HG02973 (cell line): Measurements from ENCODE around the gene SPRED3.

ENCODE experiments used
- ATAC-seq: cut with Tn5 transposase; IDR thresholded peaks from one replicate; pipeline ENCODE4 v1.9.1; 2021; ENCODE audit warnings: moderate library complexity; ENCODE audit not compliant: unreplicated experiment

Gene SPRED3

DNA sequence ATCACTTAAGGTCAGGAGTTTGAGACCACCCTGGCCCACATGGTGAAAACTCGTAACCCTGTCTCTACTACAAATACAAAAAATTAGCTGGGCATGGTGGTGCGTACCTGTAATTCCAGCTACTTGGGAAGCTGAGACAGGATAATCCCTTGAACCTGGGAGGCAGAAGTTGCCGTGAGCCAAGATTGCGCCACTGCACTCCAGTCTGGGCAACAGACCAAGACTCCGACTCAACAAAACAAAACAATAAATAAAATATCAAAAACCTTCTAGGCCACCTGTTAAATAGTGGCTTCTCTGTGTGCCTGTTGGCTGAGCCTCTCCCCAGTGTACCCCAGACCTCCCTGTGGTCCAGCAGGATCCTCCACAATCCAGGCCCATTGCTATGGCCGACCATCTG is 17.4 kb upstream of the SPRED3 start:
- ATAC-seq, result no peak

DNA sequence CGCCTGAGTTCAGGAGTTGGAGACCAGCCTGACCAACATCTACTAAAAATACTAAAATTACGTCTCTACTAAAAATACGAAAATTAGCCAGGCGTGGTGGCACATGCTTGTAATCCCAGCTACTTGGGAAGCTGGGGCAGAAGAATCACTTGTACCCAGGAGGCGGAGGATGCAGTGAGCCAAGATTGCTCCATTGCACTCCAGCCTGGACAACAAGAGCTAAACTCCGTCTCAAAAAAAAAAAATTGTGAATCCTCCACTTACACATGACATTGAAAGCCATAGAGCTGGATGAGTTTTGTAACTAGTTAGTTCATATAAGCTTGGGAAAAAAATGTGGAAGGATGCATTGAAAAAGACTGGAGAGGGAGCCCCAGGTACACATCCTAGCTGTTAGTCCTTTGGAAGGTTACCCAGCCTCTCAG is 14.6 kb upstream of the SPRED3 start:
- ATAC-seq, result no peak

DNA sequence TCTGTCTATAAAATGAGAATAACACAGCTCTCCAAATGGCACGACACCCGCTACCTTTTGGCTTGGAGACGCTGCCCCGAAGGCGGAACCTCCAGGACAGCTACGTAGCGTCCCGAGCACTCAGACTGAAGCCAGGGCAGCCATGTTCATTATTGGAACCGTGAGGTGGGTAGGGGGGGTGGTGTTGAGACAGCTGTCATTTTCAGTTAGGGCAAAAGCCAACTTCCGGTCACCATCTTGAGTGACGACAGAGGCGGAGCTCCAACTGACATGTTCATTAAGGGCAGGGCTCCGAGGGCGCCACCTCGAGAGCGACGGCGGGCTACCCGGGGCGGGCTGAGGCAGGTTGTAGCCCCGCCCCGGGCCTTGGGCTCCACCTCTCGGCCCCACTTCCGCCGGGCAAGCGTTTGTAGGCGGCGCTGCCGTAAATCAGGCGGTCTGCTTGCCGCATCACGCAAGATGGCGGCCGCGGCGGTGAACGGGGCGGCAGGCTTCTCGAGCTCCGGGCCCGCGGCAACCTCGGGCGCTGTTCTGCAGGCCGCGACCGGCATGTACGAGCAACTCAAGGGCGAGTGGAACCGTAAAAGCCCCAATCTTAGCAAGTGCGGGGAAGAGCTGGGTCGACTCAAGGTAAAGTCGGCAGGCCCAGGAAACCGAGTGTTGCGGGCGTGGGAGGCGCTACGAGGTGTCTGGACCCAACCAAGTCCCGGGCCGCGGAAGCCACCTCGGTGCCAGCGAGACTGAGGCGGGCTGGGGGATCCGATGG is 14.0 kb upstream of the SPRED3 start, which contains the start of gene PSMD8:
PSMD8 (plus strand) TSS at position 240 of the 766 bp plus-strand sequence; CDS start at position 271, 31 bp downstream.
- ATAC-seq, result peak; percentile 89

DNA sequence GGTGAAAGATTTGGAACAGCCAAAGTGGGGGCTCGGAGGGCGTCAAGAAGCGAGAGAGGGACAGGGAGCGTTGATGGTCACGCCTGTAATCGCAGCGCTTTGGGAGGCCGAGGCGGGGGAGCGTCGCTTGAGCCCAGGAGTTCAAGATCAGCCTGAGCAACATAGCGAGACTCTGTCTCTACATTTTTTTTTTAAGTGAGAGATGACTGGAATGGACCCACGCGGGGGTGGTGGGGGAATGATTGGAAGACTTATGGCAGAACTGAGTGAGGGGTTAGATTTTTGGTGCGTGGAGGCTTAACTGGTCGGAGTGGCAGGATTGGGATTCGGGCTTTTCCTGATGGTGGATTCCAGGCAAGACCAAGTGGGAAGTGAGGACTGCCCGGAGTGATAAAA is 13.4 kb upstream of the SPRED3 start:
- no peak for ATAC-seq

DNA sequence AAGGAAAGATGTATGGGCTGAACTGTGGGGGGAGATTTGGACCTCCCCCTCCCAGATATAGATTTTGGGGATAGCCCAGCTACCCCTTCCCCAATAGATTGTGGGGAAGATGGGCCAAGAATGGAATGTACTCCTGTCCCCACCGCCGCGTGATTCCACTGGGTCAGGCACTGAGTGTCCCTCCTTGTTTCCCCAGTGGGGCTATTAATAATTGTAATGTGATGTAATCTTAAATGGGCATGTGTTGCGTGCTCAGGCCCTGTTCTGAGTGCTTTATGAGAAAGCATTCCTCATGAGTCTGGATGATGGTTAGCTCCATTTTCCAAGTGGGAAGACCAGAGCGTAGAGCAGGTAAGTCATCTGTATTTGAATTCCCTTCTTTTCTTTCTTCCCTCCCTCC is 12.7 kb upstream of the SPRED3 start:
- ATAC-seq, result no peak

DNA sequence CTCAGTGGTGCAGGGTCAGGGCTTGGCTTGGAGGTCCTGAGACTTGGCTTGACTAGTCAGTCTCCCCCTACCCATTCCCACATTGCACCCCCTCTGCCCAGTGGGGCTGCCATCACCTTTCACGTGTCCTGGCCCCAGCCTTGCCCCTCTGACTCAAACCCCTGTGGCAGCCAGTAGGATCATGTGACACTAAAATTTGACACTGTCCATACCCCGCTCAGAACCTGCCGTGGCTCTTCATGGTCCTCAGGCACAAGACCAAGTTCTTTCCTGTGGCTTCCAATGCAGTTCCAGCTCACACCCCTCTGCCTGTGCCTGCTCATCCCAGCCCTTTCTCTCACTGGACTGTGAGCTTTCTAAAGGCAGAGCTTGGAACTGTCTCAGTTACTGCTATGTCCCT is 11.9 kb upstream of the SPRED3 start:
- no peak for ATAC-seq

DNA sequence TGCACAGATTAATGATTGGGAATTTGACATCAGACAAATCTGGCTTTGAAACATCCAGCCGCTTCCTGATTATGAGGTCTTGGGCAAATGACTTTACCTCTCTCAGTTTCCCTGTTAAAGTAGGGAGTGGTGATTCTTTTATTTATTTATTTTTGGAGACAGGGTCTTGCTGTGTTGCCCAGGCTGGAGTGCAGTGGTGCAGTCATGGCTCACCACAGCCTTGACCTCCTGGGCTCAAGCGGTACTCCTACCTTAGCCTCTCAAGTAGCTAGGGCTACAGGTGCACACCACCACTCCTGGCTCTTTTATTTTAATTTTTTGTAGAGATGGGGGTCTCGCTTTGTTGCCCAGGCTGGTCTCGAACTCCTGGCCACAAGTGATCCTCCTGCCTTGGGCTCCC is 11.4 kb upstream of the SPRED3 start:
- ATAC-seq, result no peak

DNA sequence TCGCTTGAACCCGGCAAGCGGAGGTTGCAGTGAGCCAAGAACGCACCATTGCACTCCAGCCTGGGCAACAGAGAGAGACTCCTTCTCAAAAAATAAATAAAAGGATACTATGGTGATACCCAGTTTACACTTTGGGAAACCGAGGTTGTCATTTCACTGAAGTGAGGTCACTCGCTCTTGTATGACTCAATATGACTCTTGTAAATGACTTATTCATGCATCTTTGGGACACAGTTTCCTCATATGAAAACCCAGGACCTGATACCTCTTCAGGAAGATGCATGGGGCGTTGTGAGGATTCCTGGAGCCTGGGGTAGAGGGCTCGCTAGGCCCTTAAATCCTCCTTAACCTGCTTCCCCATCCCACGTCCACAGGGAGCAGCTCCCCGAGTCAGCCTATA is 9.6 kb upstream of the SPRED3 start:
- no peak for ATAC-seq

DNA sequence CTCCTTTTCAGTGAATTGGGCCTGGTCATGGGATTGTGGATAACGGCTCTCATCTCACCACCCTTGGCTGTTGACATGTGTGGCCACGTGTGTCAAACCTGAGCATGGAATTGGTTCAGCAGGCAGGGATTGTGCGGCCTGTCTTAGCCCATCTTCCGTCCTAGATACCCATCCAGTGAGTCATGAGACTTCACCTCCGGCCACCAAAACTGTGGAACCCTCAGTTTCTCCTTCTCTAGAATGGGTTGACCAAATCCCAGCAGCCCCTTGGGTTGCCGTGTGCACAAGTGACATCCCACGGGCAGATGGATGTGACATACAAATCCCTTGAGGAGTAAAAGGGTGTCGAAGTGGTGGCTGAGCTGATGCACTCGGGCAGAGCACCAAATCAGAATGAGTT is 7.4 kb upstream of the SPRED3 start:
- no peak for ATAC-seq

DNA sequence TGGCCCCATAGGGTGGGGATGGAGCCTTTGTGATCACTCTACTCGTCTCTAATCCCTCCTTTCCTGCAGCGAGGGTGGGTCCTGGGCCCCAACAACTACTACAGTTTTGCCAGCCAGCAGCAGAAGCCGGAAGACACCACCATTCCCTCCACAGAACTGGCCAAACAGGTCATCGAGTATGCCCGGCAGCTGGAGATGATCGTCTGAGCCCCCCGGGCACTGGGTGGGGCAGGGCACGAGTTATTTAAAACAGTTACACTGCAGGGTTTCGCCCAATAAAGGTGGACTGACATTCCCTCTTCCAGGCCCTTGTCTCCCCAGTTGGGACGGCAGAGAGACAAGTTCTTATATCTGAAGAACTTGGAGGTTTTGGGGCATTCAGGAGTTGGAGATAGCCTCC is 5.3 kb upstream of the SPRED3 start:
- no peak for ATAC-seq

DNA sequence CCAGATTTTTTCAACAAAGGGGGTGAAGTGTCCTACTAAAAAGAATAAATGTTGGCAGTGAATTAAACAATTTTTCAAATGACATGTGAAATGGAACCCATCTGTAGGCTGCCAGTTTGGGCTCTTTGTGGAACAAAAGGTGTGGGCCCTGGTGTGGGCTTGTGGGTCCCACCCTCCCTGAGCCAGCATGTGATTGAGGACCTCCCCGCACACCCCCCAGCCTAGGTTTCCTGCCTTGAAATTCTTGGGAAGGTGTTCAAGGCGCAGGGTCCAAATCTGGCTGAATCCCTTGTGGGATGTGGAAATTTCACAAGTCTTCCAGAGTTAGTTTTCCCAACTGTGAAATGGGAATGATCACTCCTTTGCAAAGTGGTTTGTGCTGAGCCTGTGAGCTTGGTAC is 4.8 kb upstream of the SPRED3 start:
- no peak for ATAC-seq

DNA sequence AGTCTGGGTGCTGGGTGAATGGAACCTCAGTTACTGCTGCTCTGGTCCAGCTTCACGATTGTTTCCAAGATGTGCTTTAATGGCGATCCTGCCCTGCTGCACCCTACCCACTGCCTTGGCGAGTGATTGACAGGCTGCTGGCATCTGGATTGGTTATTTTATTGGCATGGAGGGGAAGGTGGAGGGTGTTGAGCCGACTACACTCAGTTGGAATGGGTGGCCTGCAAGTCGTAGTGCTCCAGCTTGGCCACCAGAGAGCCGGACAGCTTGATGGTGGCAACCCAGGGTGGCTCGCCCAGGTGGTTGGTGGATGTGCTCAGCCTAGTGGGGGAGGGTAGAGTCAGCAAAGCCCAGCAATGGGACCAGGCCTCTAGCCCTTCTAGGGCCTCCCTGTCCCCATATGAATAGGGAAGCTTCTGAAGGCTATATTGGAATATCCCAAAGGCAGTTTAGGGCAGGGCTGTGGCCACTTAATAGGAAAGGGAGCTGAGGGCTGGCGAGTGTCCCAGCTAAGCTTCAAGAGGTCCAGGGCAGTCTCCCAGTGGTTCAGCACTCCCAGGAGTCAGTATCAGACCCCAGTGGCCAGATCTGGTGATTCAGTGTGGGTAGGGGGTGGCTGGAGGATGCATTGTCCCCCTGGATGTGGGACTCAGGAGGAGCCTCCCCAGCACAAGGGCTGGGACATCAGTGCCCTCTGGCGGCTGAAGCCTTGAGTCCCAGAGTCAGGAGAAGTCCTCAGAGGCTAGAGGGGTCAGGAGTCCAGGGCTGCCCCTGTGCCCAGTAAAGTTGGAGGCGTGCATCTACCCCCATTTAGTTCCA is 4.1 kb upstream of the SPRED3 start:
- no peak for ATAC-seq

DNA sequence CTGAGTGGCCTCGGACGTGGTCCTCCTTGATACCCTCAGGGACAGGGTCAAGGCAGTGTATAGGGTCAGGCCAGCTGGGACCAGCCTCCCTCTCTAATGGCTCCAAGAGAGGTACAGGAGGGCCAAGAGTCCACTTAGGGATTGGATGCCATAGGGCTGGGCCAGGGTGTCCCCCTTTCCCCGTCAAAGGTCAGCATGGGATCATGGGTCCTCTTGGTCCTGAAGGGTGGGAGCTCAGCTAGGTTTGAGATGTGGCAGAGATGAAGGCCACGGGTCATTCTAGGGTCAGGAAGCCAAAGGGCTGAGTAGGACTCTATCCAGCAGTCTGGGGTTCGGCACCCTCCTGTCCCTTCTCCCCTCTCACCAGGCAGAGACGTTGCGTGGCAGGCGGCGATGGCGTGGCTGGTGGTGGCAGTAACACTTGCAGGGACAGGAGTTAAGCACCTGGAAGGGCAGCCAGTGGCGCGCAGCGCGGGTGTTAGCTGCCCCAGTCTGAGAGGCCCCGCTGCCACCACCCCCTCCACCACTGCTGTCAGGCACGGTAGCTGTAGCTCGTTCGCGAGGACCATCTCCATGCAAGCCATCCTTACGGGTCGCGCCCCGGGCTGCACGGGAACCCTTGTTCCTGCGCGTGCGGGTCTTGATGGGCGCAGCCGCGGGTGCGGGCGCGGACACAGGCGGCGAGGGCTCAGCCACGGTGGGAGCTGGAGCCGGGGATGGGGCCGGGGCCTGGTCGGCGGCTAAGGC is 3.3 kb upstream of the SPRED3 start:
- no peak for ATAC-seq

DNA sequence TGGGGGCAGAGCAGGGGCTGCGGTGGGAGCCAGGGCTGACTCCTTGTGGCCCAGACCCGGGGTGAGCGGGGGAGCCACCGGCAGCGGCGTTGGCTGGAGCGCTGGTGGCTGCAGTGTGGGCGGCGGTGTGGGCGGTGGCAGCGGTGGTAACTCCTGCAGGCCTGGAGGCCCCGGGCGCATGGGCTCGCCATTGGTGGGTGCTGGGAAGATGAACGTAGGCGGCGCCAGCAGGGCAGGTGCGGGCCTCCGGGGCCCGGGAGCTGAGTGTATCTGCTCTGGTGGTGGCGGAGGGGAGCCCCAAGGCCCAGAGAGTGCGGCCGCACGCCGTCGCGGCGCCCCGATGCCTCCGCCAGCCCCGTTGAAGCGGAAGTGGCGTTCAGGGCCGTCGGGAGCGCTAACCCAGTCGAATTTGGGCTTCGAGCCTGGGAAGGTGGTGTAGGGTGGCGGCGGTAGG is 2.7 kb upstream of the SPRED3 start:
- no peak for ATAC-seq

DNA sequence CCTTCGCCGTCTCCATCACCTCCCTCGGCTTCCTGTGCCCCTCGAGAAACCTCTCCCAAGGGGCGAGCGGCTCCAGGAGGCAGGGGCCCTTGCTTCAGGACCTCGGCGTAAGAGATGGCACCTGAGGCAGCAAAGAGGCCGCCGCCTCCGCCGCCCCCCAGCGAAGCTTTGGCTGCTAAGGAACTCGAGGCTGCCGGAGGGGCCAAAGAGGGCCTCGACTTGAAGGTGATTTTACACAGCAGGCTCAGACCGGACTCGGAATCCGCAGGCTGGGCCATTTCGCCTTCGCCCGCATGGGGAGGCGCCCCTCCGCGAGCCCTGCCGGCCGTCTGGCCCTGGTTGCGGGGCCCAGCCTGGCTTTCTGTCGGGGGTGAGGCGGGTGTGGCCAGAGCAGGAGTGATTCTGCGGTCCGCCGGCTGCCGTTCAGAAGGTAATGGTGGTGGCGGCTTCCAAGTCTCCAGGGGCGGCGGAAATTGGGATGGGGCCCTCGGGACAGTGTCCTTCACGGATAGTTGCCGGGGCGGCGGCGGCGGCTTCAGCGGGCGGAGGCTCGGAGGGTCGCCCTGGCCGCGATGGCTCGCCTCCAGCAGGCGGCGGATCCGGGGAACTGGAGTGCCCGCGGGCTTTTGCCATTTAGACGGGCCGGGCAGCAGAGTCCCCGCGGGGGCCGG is 2.1 kb upstream of the SPRED3 start:
- no peak for ATAC-seq

DNA sequence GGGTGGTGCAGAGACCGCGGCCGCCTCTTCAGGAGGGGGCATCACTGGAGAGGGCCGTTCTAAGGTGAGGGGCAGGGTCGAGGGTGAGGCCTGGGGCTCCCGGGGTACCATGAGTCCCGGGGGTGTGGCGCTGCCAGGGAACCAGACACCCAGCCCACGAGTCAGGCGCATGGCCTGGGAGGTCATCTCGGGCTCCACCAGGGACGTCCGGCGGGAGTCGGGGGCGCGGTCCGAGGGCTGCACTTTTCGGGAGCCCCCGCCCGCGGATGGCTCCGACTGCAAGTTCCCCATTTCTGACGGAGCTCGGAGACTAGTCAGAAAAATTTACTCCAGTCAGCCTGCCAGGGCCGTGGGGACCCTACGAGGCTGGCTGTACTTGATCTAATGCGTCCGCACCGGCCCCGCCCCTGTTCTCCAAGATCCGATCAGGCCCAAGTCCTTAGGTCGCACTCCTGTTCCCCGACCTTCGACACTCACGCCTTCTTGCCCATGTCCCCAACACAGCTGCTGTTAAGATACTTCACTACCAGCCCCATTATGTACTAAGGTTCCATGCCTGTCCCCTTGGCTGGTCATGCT is 1.4 kb upstream of the SPRED3 start:
- ATAC-seq, result no peak

DNA sequence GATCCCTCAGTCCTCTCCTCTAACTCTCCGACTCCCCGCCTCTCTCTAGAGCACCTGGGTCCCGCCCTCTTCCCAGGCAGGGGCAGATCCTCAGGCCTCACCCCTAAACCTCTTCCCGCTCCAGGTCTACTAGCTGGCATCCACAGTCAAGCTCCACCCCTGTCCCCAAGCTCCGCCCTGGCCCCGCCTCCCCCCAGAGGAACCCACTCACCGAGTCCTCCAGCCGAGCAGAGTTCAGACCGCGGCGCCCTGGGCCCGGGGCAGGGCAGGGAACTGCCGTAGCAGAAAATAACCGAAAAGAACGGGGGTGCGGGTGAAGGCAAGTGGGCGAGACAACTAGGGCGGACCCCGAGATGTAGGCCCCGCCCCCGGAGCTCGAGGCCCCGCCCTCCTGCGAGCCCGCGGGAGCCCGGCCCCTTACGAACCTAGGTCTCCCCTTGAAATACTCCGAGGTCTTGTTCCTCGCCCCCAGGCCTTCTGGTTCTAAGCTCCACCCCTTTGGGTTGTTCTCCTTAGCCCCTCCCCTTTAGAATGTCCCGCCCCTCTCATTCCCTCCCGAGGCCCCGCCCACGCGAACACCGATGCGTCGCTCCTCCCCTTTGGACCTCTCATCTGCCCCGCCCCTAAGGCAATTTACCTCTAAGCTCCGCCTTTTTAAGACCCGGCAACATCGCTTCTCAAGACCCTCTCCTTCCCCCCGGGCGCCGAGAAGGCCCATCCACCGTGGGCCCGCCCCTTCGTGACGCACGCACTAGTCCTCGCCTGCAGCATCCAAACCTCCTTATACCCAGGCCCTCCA is 748 bp upstream of the SPRED3 start, which contains the start of gene GGN:
GGN (minus strand) TSS at position 485 of the 799 bp plus-strand sequence. CDS start 773 bp downstream, outside the sequence.
- no peak for ATAC-seq

DNA sequence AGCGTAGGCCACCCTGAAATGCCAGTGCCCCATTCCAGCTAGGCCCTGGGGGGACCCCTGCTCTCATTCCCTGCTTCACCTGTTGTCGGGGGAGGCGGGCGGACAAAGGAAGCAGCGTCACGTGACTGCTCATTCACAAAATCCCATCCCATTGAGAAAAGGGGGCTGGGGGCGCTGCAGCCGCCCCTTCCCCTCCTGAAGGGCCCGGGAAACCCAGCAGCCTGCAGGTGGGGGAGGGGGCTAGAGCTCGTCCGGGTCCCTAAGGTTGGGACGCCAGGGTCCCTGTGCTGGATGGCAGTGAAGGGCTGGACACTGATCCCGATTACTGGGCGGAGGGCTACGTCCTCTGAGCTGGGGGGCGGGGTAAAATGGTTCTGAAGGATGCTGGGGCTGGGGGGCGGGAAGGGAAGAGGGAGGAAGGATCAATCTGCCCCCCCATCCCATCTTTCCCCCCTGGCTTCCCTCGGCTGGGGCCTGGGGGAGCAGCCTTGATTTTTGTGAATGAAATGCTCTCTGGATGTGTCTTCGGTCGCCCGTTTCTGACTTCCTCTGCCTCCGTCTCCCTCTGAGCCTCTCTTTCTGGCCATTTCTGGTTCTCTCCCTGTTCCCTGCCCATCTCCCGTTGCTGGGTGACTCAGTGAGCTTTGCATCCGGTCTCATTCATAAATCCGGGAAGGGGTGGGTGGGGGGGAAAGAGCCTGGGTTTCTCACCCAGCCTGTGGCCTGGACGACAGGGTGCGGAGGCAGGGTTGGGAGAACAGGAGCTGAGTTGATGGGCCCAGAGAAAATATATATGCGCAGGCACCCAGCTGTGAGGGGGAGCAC is 816 bp downstream of the SPRED3 start:
- ATAC-seq, result no peak
